Measurements from ENCODE around the gene HSD11B1.

HSD11B1 gene

GRCh38 chr1:209702832-209703231 is 1.8 kb upstream of the HSD11B1 start:
- no peak for TF ChIP-seq CTCF (IDR thresholded peaks at IDR 0.05; ENCODE audit: low read depth, low read length)
- H3K4me3 ChIP-seq (ENCODE audit: low read depth, low read length): no peak overlapping the region
- DNase-seq (ENCODE audit: low read depth, low spot score): no peak
- in situ Hi-C loops (cut with HindIII; ENCODE audit: low sequenced_read_pairs): no loop called here

GRCh38 chr1:209703834-209704504 is 677 bp upstream of the HSD11B1 start:
- no peak for DNase-seq (ENCODE audit: low read depth, low spot score)
- in situ Hi-C loops (cut with HindIII; ENCODE audit: low sequenced_read_pairs): no loop called here
- no peak for TF ChIP-seq CTCF (IDR thresholded peaks at IDR 0.05; ENCODE audit: low read depth, low read length)
- no peak overlapping the region for H3K4me3 ChIP-seq (ENCODE audit: low read depth, low read length)

- TF ChIP-seq CTCF (IDR thresholded peaks at IDR 0.05; ENCODE audit: low read depth, low read length): no peak
- H3K4me3 ChIP-seq (ENCODE audit: low read depth, low read length): no peak overlapping the region
- in situ Hi-C loops (cut with HindIII; ENCODE audit: low sequenced_read_pairs): no loop called here
- no peak for DNase-seq (ENCODE audit: low read depth, low spot score)
Observed at GRCh38 chr1:209705033-209705598, 470 bp downstream of the HSD11B1 start.

GRCh38 chr1:209706622-209707021 is 2.0 kb downstream of the HSD11B1 start:
- in situ Hi-C loops (cut with HindIII; ENCODE audit: low sequenced_read_pairs): no loop called here

GRCh38 chr1:209707308-209707707 is 2.7 kb downstream of the HSD11B1 start:
- TF ChIP-seq CTCF (IDR thresholded peaks at IDR 0.05; ENCODE audit: low read depth, low read length): no peak
- in situ Hi-C loops (cut with HindIII; ENCODE audit: low sequenced_read_pairs): no loop called here
- no peak for DNase-seq (ENCODE audit: low read depth, low spot score)
- H3K4me3 ChIP-seq (ENCODE audit: low read depth, low read length): no peak overlapping the region

More at GRCh38 chr1:209706622-209707021, 2.0 kb downstream of the HSD11B1 start:
- DNase-seq (ENCODE audit: low read depth, low spot score): no peak
- TF ChIP-seq CTCF (IDR thresholded peaks at IDR 0.05; ENCODE audit: low read depth, low read length): no peak
- no peak overlapping the region for H3K4me3 ChIP-seq (ENCODE audit: low read depth, low read length)

- in situ Hi-C loops (cut with HindIII; ENCODE audit: low sequenced_read_pairs): no loop called here
- H3K4me3 ChIP-seq (ENCODE audit: low read depth, low read length): no peak overlapping the region
- no peak for TF ChIP-seq CTCF (IDR thresholded peaks at IDR 0.05; ENCODE audit: low read depth, low read length)
- DNase-seq (ENCODE audit: low read depth, low spot score): no peak
Observed at GRCh38 chr1:209708297-209708696, 3.7 kb downstream of the HSD11B1 start.

All from astrocyte of the spinal cord (primary cell).